H1 (cell line): ENCODE measurements around the gene ALPL. TPM values are rescaled to one million over a fixed set of nuclear protein-coding genes. Genes with fewer than 3 reads are reported as not detected.

Source experiments
- BRCA1 ChIP-seq: IDR thresholded peaks from 2 replicates; pipeline ENCODE4 v1.6.1; 2012; ENCODE audit warnings: low read depth, low read length, improper control_type of control experiment
- CBX8 ChIP-seq: fragments of 300-800, 300-1000 bp; sonication (generic); IDR thresholded peaks from 2 replicates; pipeline ENCODE4 v1.7.1; 2016; ENCODE audit warnings: low read depth, low read length, borderline replicate concordance
- CHD2 ChIP-seq: IDR thresholded peaks from 2 replicates; pipeline ENCODE4 v1.6.1; 2012; ENCODE audit warnings: low read length, improper control_type of control experiment
- CREB1 ChIP-seq: IDR thresholded peaks from 2 replicates; pipeline ENCODE4 v1.6.1; 2012; ENCODE audit warnings: inconsistent platforms
- KDM4A ChIP-seq: IDR thresholded peaks from one replicate; pipeline ENCODE4 v1.7.1; 2012; ENCODE audit warnings: low read depth, mild to moderate bottlenecking, moderate library complexity, low read length, inconsistent platforms; ENCODE audit not compliant: severe bottlenecking
- KDM5A ChIP-seq: fragments of 200-600 bp; IDR thresholded peaks from 2 replicates; pipeline ENCODE4 v1.7.1; 2012; ENCODE audit warnings: mild to moderate bottlenecking, low read length, inconsistent platforms, mixed read lengths
- NRF1 ChIP-seq: IDR thresholded peaks from 2 replicates; pipeline ENCODE4 v1.6.1; 2011; ENCODE audit warnings: mild to moderate bottlenecking, low read depth, low read length, improper control_type of control experiment
- RBBP5 ChIP-seq: IDR thresholded peaks from 2 replicates; pipeline ENCODE4 v1.7.1; 2012; ENCODE audit warnings: low read depth, mild to moderate bottlenecking, inconsistent platforms, low read length, moderate library complexity, borderline replicate concordance
- SUZ12 ChIP-seq: fragments of 200-600 bp; sonication (generic); IDR thresholded peaks from 2 replicates; pipeline ENCODE4 v1.6.1; 2012; ENCODE audit warnings: mild to moderate bottlenecking, inconsistent platforms, low read length, moderate library complexity, mixed read lengths
- YY1 ChIP-seq: IDR thresholded peaks from 2 replicates; pipeline ENCODE4 v1.6.1; 2011; ENCODE audit warnings: low read depth, mild to moderate bottlenecking, low read length
- ZNF274 ChIP-seq: IDR thresholded peaks from 2 replicates; pipeline ENCODE4 v1.7.0; 2012; ENCODE audit warnings: low read length, borderline replicate concordance; ENCODE audit errors: extremely low read depth
- polyA plus RNA-seq, 7 experiments: library from polyadenylated mRNA; depleted of rRNA in 3 of 7; stranded (reverse) in 5 of 7; unstranded in 2 of 7; fragments of >200 nt in 5 of 7; fragments of 200-250 nt in 2 of 7; gene quantifications; 1 replicate in 5 of 7; 2 replicates in 1 of 7; 4 replicates in 1 of 7; pipeline versions ENCODE4 v1.2.1 to v1.2.3, GENCODE V29; 2011 to 2013; ENCODE audit warnings: missing spikeins in 2 of 7, mixed read lengths in 2 of 7
- total RNA-seq: library from RNA; stranded (reverse); fragmentation: NEBNext Ultra II Directional; extraction: Animal tissue kit (Norgen Biotek cat#: 25700); gene quantifications from 2 replicates; pipeline ENCODE4 v1.2.1, GENCODE V29; 2021
- TF ChIP-seq, protein P1 (sequence below): fragments of 300-600 bp; sonication (generic); IDR thresholded peaks from 2 replicates; pipeline ENCODE4 v1.7.1; 2012; ENCODE audit warnings: low read length, moderate library complexity, mild to moderate bottlenecking, inconsistent platforms; ENCODE audit not compliant: insufficient replicate concordance

ALPL gene
- total and polyA plus RNA-seq, 2 of the 8 experiments (the other 6 are each of a cell fraction or from before 2014, with no cell fraction given), result 175 to 362 TPM

DNA sequence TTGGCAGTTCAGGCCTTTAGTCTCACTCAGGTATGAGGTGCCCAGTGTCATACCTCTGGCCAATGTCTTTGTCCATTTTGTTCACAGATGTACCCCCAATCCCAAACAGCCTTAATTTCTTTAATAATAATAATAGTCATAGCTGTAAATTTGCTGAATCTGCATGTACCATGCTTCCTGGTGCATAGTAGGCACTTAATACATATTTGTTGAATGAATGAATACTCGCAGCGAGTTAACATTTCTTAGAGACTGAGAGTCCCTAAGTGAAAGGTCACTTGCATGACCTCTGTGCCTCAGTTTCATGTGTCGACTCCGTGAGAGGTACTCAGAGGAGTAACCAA lies 12.5 kb downstream of the ALPL start (continued):
- TF ChIP-seq, protein P1, sequence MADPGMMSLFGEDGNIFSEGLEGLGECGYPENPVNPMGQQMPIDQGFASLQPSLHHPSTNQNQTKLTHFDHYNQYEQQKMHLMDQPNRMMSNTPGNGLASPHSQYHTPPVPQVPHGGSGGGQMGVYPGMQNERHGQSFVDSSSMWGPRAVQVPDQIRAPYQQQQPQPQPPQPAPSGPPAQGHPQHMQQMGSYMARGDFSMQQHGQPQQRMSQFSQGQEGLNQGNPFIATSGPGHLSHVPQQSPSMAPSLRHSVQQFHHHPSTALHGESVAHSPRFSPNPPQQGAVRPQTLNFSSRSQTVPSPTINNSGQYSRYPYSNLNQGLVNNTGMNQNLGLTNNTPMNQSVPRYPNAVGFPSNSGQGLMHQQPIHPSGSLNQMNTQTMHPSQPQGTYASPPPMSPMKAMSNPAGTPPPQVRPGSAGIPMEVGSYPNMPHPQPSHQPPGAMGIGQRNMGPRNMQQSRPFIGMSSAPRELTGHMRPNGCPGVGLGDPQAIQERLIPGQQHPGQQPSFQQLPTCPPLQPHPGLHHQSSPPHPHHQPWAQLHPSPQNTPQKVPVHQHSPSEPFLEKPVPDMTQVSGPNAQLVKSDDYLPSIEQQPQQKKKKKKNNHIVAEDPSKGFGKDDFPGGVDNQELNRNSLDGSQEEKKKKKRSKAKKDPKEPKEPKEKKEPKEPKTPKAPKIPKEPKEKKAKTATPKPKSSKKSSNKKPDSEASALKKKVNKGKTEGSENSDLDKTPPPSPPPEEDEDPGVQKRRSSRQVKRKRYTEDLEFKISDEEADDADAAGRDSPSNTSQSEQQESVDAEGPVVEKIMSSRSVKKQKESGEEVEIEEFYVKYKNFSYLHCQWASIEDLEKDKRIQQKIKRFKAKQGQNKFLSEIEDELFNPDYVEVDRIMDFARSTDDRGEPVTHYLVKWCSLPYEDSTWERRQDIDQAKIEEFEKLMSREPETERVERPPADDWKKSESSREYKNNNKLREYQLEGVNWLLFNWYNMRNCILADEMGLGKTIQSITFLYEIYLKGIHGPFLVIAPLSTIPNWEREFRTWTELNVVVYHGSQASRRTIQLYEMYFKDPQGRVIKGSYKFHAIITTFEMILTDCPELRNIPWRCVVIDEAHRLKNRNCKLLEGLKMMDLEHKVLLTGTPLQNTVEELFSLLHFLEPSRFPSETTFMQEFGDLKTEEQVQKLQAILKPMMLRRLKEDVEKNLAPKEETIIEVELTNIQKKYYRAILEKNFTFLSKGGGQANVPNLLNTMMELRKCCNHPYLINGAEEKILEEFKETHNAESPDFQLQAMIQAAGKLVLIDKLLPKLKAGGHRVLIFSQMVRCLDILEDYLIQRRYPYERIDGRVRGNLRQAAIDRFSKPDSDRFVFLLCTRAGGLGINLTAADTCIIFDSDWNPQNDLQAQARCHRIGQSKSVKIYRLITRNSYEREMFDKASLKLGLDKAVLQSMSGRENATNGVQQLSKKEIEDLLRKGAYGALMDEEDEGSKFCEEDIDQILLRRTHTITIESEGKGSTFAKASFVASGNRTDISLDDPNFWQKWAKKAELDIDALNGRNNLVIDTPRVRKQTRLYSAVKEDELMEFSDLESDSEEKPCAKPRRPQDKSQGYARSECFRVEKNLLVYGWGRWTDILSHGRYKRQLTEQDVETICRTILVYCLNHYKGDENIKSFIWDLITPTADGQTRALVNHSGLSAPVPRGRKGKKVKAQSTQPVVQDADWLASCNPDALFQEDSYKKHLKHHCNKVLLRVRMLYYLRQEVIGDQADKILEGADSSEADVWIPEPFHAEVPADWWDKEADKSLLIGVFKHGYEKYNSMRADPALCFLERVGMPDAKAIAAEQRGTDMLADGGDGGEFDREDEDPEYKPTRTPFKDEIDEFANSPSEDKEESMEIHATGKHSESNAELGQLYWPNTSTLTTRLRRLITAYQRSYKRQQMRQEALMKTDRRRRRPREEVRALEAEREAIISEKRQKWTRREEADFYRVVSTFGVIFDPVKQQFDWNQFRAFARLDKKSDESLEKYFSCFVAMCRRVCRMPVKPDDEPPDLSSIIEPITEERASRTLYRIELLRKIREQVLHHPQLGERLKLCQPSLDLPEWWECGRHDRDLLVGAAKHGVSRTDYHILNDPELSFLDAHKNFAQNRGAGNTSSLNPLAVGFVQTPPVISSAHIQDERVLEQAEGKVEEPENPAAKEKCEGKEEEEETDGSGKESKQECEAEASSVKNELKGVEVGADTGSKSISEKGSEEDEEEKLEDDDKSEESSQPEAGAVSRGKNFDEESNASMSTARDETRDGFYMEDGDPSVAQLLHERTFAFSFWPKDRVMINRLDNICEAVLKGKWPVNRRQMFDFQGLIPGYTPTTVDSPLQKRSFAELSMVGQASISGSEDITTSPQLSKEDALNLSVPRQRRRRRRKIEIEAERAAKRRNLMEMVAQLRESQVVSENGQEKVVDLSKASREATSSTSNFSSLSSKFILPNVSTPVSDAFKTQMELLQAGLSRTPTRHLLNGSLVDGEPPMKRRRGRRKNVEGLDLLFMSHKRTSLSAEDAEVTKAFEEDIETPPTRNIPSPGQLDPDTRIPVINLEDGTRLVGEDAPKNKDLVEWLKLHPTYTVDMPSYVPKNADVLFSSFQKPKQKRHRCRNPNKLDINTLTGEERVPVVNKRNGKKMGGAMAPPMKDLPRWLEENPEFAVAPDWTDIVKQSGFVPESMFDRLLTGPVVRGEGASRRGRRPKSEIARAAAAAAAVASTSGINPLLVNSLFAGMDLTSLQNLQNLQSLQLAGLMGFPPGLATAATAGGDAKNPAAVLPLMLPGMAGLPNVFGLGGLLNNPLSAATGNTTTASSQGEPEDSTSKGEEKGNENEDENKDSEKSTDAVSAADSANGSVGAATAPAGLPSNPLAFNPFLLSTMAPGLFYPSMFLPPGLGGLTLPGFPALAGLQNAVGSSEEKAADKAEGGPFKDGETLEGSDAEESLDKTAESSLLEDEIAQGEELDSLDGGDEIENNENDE, result no peak
- TF ChIP-seq BRCA1 (no peak), KDM5A (no peak), YY1 (no peak), NRF1 (no peak), KDM4A (no peak), CHD2 (no peak), RBBP5 (no peak), ZNF274 (no peak), CREB1 (no peak), SUZ12 (no peak), CBX8 (no peak)
